K562 (cell line): ENCODE data around the gene DDAH1. TPM values are rescaled to one million over a fixed set of nuclear protein-coding genes. Genes with fewer than 3 reads are reported as not detected.

Source experiments
- ATAC-seq: fragments of 200-7000 bp; cut with Tn5 transposase; 3 replicates; pipeline ENCODE4 v1.9.1; 2020; ENCODE audit warnings: moderate library complexity
- BruUV-seq: library from RNA; stranded (reverse); fragments of 400-500 nt; replicated peaks from 2 replicates; lab custom pipeline; 2021; lab: Mats Ljungman, UMichigan
- CTCF ChIA-PET: fragments of 300-600 bp; formaldehyde crosslinking; extraction: SDS; loops from one replicate; lab custom pipeline; 2021; ENCODE audit warnings: low intra/inter-chr PET ratio; lab: Yijun Ruan, JAX
- POLR2A ChIA-PET: fragments of 300-600, 350-650 bp; sonication (Branson Sonifier 250); formaldehyde crosslinking; extraction: SDS; loops from one replicate; lab custom pipeline; 2021; ENCODE audit warnings: antibody characterized with exemption, inconsistent platforms; lab: Yijun Ruan, JAX
- DNase-seq, 4 experiments: peaks; one replicate each; pipeline versions ENCODE4 v3.0.0 to v3.0.0-alpha.2; 2011 to 2018; ENCODE audit warnings: low spot score in 3 of 4, mixed read lengths in 3 of 4; ENCODE audit errors: extremely low read depth in 1 of 4
- FAIRE-seq: peaks from 2 replicates; lab custom pipeline; 2011; peaks lifted over from hg19 to GRCh38; lab: Jason Lieb, UNC
- H2AFZ ChIP-seq: 2 replicates; pipeline ENCODE4 v1.6.0; 2011; ENCODE audit warnings: low read depth, low read length, control low read depth, inconsistent platforms
- H3K27ac ChIP-seq: fragments of 200-600 bp; 3 replicates; pipeline ENCODE4 v1.8.0; 2011; ENCODE audit warnings: low read depth, mild to moderate bottlenecking, control low read depth, inconsistent platforms, low read length, moderate library complexity, mixed read lengths; ENCODE audit errors: extremely low read depth
- H3K27me3 ChIP-seq, 2 experiments: fragments of 300-600 bp in 1 of 2; 2 replicates in 1 of 2; 3 replicates in 1 of 2; pipeline versions ENCODE4 v1.6.0 to v1.8.0; 2011; ENCODE audit warnings: inconsistent platforms in 2 of 2, low read length in 2 of 2, mild to moderate bottlenecking in 1 of 2, mixed read lengths in 1 of 2, moderate library complexity in 1 of 2; ENCODE audit not compliant: control insufficient read depth in 2 of 2, insufficient read depth in 2 of 2
- H3K36me3 ChIP-seq: fragments of 300-600 bp; 3 replicates; pipeline ENCODE4 v1.8.0; 2011; ENCODE audit warnings: mild to moderate bottlenecking, low read length, inconsistent platforms; ENCODE audit not compliant: control insufficient read depth, insufficient read depth
- H3K4me1 ChIP-seq, 2 experiments: fragments of 200-600 bp in 1 of 2; replicated peaks in 1 of 2; 2 replicates in 1 of 2; 3 replicates in 1 of 2; pipeline versions ENCODE4 v1.5.1 to v1.8.0; 2011; ENCODE audit warnings: inconsistent platforms in 2 of 2, low read length in 2 of 2, mild to moderate bottlenecking in 1 of 2, mixed read lengths in 1 of 2, moderate library complexity in 1 of 2; ENCODE audit not compliant: control insufficient read depth in 2 of 2, insufficient read depth in 2 of 2
- H3K4me2 ChIP-seq: 2 replicates; pipeline ENCODE4 v1.6.1; 2011; ENCODE audit warnings: low read length, control low read depth, inconsistent platforms, mixed read lengths; ENCODE audit not compliant: insufficient read depth
- H3K4me3 ChIP-seq: fragments of 200-600 bp; sonication (generic), shearing (Covaris generic); 2 replicates; pipeline ENCODE4 v1.5.1; 2016; ENCODE audit warnings: control low read depth, inconsistent platforms
- H3K79me2 ChIP-seq: fragments of 200-600 bp; 3 replicates; pipeline ENCODE4 v1.8.0; 2011; ENCODE audit warnings: low read length, inconsistent platforms; ENCODE audit not compliant: control insufficient read depth, insufficient read depth
- H3K9ac ChIP-seq, 2 experiments: 2 replicates each; pipeline versions ENCODE4 v1.6.0 to v1.6.1; 2011; ENCODE audit warnings: low read depth in 2 of 2, low read length in 2 of 2, control low read depth in 1 of 2, inconsistent platforms in 1 of 2, mild to moderate bottlenecking in 1 of 2, mixed read lengths in 1 of 2; ENCODE audit not compliant: insufficient read depth in 1 of 2
- H3K9me1 ChIP-seq: one replicate; pipeline ENCODE4 v1.6.0; 2011; ENCODE audit warnings: inconsistent platforms, mild to moderate bottlenecking, low read length, moderate library complexity; ENCODE audit not compliant: control insufficient read depth, insufficient read depth
- H3K9me3 ChIP-seq: replicated peaks from 2 replicates; pipeline ENCODE4 v1.5.1; 2011; ENCODE audit warnings: low read depth, low read length, inconsistent platforms; ENCODE audit not compliant: control insufficient read depth, insufficient read depth
- H4K20me1 ChIP-seq: replicated peaks from 2 replicates; pipeline ENCODE4 v1.6.1; 2011; ENCODE audit warnings: low read length, inconsistent platforms, mixed read lengths; ENCODE audit not compliant: control insufficient read depth, insufficient read depth
- NR2F6 ChIP-seq: fragments of 450-650 bp; formaldehyde crosslinking; IDR thresholded peaks from 2 replicates; pipeline ENCODE4 v1.4.0; 2020; ENCODE audit warnings: mild to moderate bottlenecking
- RAD21 ChIP-seq, 2 experiments: fragments of 250-450 bp in 1 of 2; fragments of 450-650 bp in 1 of 2; sonication (Bioruptor Pico) in 1 of 2; formaldehyde crosslinking in 1 of 2; IDR thresholded peaks in 1 of 2; conservative IDR thresholded peaks in 1 of 2; 2 replicates each; pipeline versions ENCODE4 v1.4.0 to v1.8.0; 2020 to 2022; ENCODE audit warnings: mild to moderate bottlenecking in 2 of 2, moderate library complexity in 1 of 2
- WGBS: fragments of 100-300 bp; shearing (Covaris generic); methylation state at CpG from one replicate; pipeline ENCODE4 v1.1.6; 2016; ENCODE audit warnings: low coverage, mixed read lengths; ENCODE audit not compliant: insufficient coverage; ENCODE audit errors: missing lambda C conversion rate; 5-methylcytosine and 5-hydroxymethylcytosine counted together
- in situ Hi-C: fragments of 300-500 bp; cut with MboI; formaldehyde crosslinking; loops from 4 replicates; pipeline ENCODE4 v1.15.0; 2018; ENCODE audit warnings: inconsistent platforms, mixed read lengths
- intact Hi-C: fragments of 100-400 bp; cut with micrococcal nuclease; formaldehyde crosslinking; loops from 2 replicates; pipeline ENCODE4 v1.14.2; 2022
- polyA plus RNA-seq, 8 experiments: library from polyadenylated mRNA; depleted of rRNA in 4 of 8; stranded (reverse) in 5 of 8; unstranded in 3 of 8; fragments of >200 nt; fragmentation: Nextera tagmentation in 2 of 8; fragmentation: Illumina TruSeq in 1 of 8; extraction: Ambion mirVana in 2 of 8; extraction: Trizol in 1 of 8; gene quantifications; 2 replicates each; pipeline versions ENCODE4 v1.2.1 to v1.2.3, GENCODE V29; 2011 to 2014; ENCODE audit warnings: inconsistent platforms in 1 of 8, missing spikeins in 1 of 8
- total RNA-seq, 7 experiments: library from RNA; depleted of rRNA in 6 of 7; stranded (reverse); fragments of >200 nt in 6 of 7; fragmentation: Illumina TruSeq in 2 of 7; extraction: Trizol in 2 of 7; gene quantifications; 2 replicates each; pipeline versions ENCODE4 v1.2.1 to v1.2.3, GENCODE V29; 2011 to 2021; ENCODE audit warnings: low replicate concordance in 1 of 7
- TF ChIP-seq, protein P1 (sequence below), 3 experiments: IDR thresholded peaks in 2 of 3; conservative IDR thresholded peaks in 1 of 3; 2 replicates each; pipeline ENCODE4 v1.5.1; 2011 to 2012; ENCODE audit warnings: low read length in 3 of 3, mild to moderate bottlenecking in 3 of 3, control low read depth in 2 of 3, improper control_type of control experiment in 1 of 3, inconsistent platforms in 1 of 3, low read depth in 1 of 3, mixed read lengths in 1 of 3, moderate library complexity in 1 of 3; ENCODE audit not compliant: insufficient read depth in 2 of 3

Gene DDAH1
- total and polyA plus RNA-seq, 9 of the 15 experiments (the other 6 are each of a cell fraction or from before 2014, with no cell fraction given): 0.04 to 0.24 (median 0.10) TPM

DNA sequence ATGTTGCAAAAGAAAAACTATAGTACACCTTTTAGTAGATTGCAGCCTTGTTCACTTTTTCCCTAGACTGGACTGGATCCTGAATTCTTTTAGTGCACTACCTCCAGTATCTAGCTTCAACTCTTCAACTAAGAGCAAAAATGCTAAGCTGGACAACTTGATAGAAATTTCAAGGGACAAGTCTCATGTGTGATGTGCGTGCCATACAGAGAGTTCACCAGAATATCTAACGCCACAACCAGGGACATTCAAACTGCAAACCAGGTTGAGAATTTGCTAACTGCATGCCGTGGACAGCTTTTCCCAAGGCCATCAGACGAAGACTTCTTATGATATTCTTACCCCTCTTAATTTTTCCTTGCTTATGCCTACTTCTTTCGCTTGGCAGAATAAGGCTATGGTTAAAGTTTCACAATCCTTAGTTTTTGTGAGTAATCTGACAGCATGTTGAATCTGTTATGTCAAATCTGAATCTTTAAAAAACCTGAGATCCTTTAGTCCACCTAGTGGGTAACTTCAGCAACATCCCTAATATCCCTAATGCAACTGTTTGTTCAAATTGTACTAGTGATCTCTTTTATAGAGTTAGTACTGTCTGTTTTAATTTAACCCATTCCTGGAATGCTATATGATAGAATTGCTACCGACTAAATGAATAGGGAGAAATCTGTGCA, 66.4 kb downstream of the DDAH1 start:
- no peak for DNase-seq
- Histone ChIP-seq H3K9me1 (no peaks in the 10 kb centered on the region), H4K20me1 (no peaks in the 10 kb centered on the region), H3K79me2 (no peaks in the 10 kb centered on the region), H3K36me3 (no peaks in the 10 kb centered on the region), H3K27ac (no peak overlapping the region), H3K9me3 (no peaks in the 10 kb centered on the region), H2AFZ (no peak overlapping the region), H3K4me1 (no peaks in the 10 kb centered on the region), H3K4me3 (no peak overlapping the region), H3K4me2 (no peak overlapping the region), H3K9ac (no peak overlapping the region), H3K27me3 (no peaks in the 10 kb centered on the region)
- ChIA-PET CTCF (no interaction called here), POLR2A (no interaction called here)
- intact Hi-C loops (no loop called here), in situ Hi-C loops (no loop called here)
- FAIRE-seq: no peak
- ATAC-seq: no peak
- 0% methylated on average over 6 of the region's 6 CpGs for WGBS
- TF ChIP-seq NR2F6 (CRISPR knock-in tag) (no peak), RAD21 (CRISPR knock-in tag; conservative IDR thresholded peaks at IDR 0.05 in 1 of 2, IDR thresholded peaks at IDR 0.05 in 1 of 2) (peak in 1 of 2 experiments; percentile 27; a peak in 1 of 4 replicates)
- TF ChIP-seq, protein P1, sequence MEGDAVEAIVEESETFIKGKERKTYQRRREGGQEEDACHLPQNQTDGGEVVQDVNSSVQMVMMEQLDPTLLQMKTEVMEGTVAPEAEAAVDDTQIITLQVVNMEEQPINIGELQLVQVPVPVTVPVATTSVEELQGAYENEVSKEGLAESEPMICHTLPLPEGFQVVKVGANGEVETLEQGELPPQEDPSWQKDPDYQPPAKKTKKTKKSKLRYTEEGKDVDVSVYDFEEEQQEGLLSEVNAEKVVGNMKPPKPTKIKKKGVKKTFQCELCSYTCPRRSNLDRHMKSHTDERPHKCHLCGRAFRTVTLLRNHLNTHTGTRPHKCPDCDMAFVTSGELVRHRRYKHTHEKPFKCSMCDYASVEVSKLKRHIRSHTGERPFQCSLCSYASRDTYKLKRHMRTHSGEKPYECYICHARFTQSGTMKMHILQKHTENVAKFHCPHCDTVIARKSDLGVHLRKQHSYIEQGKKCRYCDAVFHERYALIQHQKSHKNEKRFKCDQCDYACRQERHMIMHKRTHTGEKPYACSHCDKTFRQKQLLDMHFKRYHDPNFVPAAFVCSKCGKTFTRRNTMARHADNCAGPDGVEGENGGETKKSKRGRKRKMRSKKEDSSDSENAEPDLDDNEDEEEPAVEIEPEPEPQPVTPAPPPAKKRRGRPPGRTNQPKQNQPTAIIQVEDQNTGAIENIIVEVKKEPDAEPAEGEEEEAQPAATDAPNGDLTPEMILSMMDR (IDR thresholded peaks at IDR 0.05 in 2 of 3, conservative IDR thresholded peaks at IDR 0.05 in 1 of 3; ENCODE audit: insufficient read depth in 2 of 3, low read depth in 1 of 3, low read length in 3 of 3): peak in 1 of 3 experiments; percentile 20; a peak in 1 of 6 replicates
- BruUV-seq: no TSS peak
